KMS-11 (cell line): ENCODE data around the gene CLEC18A.
"Not testable (repeated sequence)": the region's sequence is repeated elsewhere in the genome, so short reads cannot be mapped to it uniquely, and the experiment has no call there.

Source experiments
- H2AFZ ChIP-seq: fragments of 200-600 bp; sonication (generic); 2 replicates; pipeline ENCODE4 v1.6.1; 2016; ENCODE audit warnings: antibody characterized with exemption, mixed run types, low read depth
- H3K27ac ChIP-seq: fragments of 200-600 bp; sonication (generic); 2 replicates; pipeline ENCODE4 v1.6.1; 2016; ENCODE audit warnings: mild to moderate bottlenecking, mixed run types
- H3K27me3 ChIP-seq: fragments of 200-600 bp; sonication (generic); 2 replicates; pipeline ENCODE4 v1.6.1; 2017; ENCODE audit warnings: mild to moderate bottlenecking, low read depth, mixed run types, moderate library complexity; ENCODE audit not compliant: insufficient read depth
- H3K36me3 ChIP-seq: fragments of 200-600 bp; sonication (generic); 2 replicates; pipeline ENCODE4 v1.6.1; 2017; ENCODE audit warnings: mild to moderate bottlenecking, mixed run types; ENCODE audit not compliant: insufficient read depth
- H3K4me1 ChIP-seq: fragments of 200-600 bp; sonication (generic); 2 replicates; pipeline ENCODE4 v1.6.1; 2016; ENCODE audit warnings: mild to moderate bottlenecking, low read depth, mixed run types; ENCODE audit not compliant: poor library complexity, severe bottlenecking
- H3K4me2 ChIP-seq: fragments of 200-600 bp; sonication (generic); 2 replicates; pipeline ENCODE4 v1.7.0; 2016; ENCODE audit warnings: mild to moderate bottlenecking, mixed run types
- H3K4me3 ChIP-seq: fragments of 200-600 bp; sonication (generic); IDR thresholded peaks from 2 replicates; pipeline ENCODE4 v1.6.1; 2017; ENCODE audit warnings: low read depth, low read length, mixed read lengths; ENCODE audit not compliant: insufficient read depth
- H3K79me2 ChIP-seq: fragments of 200-600 bp; sonication (generic); 2 replicates; pipeline ENCODE4 v1.6.1; 2016; ENCODE audit warnings: low read depth, mixed run types; ENCODE audit not compliant: insufficient read depth
- H3K9ac ChIP-seq: fragments of 200-600 bp; sonication (generic); 2 replicates; pipeline ENCODE4 v1.6.1; 2016; ENCODE audit warnings: mild to moderate bottlenecking, mixed run types
- H4K20me1 ChIP-seq: fragments of 200-600 bp; sonication (generic); 2 replicates; pipeline ENCODE4 v1.6.1; 2016; ENCODE audit warnings: mild to moderate bottlenecking, mixed run types; ENCODE audit not compliant: insufficient read depth
- TF ChIP-seq, protein P1 (sequence below): fragments of 200-600 bp; sonication (generic); conservative IDR thresholded peaks from 2 replicates; pipeline ENCODE4 v1.6.1; 2017; ENCODE audit warnings: low read depth, mild to moderate bottlenecking, antibody characterized with exemption, low read length, moderate library complexity, mixed read lengths

The CLEC18A gene

DNA sequence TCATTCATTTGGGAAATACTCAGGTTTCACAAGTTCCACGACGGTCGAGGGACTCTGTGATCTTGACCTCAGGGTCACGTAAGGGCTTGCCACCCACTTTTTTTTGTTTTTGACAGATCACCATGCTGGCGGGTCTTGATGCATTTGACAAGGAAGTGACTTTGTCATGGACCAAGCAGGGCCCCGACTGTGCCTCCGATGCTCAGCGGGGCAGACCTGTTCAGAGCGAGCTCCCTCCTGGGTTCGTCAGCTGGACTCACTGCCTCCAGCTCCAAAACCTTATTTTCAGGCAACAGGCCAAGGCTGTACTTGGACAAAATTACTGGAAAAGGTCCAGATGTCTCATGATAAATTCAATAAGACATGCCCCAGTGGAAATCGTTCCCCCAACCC, 9.0 kb upstream of the CLEC18A start:
- no peaks in the 10 kb centered on the region for H3K79me2 ChIP-seq
- H2AFZ ChIP-seq, result no peak overlapping the region
- TF ChIP-seq, protein P1, sequence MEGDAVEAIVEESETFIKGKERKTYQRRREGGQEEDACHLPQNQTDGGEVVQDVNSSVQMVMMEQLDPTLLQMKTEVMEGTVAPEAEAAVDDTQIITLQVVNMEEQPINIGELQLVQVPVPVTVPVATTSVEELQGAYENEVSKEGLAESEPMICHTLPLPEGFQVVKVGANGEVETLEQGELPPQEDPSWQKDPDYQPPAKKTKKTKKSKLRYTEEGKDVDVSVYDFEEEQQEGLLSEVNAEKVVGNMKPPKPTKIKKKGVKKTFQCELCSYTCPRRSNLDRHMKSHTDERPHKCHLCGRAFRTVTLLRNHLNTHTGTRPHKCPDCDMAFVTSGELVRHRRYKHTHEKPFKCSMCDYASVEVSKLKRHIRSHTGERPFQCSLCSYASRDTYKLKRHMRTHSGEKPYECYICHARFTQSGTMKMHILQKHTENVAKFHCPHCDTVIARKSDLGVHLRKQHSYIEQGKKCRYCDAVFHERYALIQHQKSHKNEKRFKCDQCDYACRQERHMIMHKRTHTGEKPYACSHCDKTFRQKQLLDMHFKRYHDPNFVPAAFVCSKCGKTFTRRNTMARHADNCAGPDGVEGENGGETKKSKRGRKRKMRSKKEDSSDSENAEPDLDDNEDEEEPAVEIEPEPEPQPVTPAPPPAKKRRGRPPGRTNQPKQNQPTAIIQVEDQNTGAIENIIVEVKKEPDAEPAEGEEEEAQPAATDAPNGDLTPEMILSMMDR, result no peak
- no peak overlapping the region for H3K9ac ChIP-seq
- H4K20me1 ChIP-seq, result no peaks in the 10 kb centered on the region
- no peaks in the 10 kb centered on the region for H3K27me3 ChIP-seq
- H3K27ac ChIP-seq, result no peak overlapping the region
- no peak overlapping the region for H3K4me2 ChIP-seq
- no peak overlapping the region for H3K4me3 ChIP-seq
- no peaks in the 10 kb centered on the region for H3K36me3 ChIP-seq
- H3K4me1 ChIP-seq, result no peaks in the 10 kb centered on the region

DNA sequence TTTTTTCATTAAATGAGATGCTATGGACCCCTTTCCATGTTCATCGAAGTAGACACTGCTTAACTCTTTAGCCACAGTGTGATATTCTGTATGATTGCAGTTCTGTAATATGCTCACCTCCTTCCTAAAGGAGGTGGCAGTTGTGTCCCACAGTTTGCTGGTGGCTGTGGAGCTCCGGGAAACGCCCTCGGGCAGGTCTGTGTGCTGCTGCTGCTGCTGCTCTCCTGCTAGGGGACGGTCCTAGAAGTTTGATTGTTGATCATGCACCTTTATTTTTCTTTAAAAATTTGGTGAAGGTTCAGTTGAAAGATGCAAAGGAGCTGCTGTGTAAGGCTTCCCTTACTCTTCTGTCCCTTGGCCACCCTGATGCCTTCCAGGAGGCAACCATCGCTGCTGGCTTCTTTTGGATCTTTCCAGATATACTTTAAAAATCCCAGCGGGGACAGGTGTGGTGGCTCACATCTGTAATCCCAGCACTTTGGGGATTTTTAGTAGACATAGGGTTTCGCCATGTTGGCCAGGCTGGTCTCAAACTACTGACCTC, 8.4 kb upstream of the CLEC18A start:
- Histone ChIP-seq H3K36me3 (no peaks in the 10 kb centered on the region), H3K4me3 (no peak overlapping the region), H4K20me1 (no peaks in the 10 kb centered on the region), H3K27me3 (no peaks in the 10 kb centered on the region), H3K9ac (no peak overlapping the region), H3K4me1 (no peaks in the 10 kb centered on the region), H3K27ac (no peak overlapping the region), H3K4me2 (no peak overlapping the region), H2AFZ (no peak overlapping the region), H3K79me2 (no peaks in the 10 kb centered on the region)
- TF ChIP-seq, protein P1, result no peak

DNA sequence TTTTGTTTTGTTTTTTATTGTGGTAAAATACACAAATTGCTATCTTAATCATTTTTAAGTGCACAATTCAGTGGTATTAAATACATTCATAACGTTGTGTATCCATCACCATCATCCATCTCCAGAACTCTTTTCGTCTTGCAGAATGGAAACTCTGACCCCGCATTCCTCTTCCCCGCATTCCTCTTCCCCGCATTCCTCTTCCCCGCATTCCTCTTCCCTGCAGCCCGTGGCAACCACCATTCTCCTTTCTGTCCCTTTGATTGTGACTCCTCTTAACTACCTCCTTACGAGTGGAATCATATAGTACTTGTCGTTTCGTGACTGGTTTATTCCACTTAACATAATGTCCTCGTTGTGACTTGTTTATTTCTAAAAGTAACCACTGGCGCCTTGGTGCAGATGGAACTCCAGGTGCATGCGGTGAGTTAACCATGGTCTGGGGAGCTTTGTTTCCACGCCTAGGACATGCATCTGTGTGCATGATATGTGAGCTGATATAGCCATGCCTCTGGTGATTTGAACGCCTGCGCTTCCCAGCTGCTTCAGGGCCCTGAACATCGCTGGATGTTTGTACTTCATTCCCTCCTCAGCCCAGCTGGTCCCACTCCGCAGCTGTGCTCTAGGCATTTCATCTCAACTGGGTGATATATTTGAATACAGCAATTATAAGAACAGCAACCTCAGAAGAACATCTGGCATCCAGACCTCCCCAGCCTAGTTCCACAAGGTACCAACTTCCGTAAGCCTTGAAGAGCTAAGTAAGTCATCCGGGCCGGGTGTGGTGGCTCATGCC, 7.7 kb upstream of the CLEC18A start:
- H3K36me3 ChIP-seq, H3K27me3 ChIP-seq, H4K20me1 ChIP-seq, H3K4me3 ChIP-seq, H3K79me2 ChIP-seq, H3K27ac ChIP-seq, H2AFZ ChIP-seq, H3K9ac ChIP-seq, H3K4me1 ChIP-seq, H3K4me2 ChIP-seq: not testable (repeated sequence)

DNA sequence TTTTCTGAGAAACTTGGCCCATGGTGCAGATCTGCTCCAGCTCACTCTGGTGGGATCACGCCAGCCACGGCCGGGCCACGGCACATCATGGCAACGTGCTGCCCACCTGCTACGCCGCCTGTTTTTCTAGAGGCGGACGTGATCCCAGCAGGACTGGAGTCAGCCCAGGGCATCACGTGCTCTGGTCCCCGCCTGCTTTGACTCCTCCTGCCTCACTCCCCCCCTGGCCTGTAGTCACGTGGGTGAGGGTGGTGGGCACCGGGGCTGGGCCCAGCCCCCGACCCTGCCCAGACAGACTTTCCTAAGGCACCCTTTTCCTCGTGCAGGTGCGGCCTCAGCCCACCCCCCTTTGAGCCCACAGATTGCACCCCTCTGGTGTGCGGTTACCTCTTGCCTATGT, 723 bp upstream of the CLEC18A start:
- H3K9ac ChIP-seq, H3K4me3 ChIP-seq, H3K27ac ChIP-seq, H3K36me3 ChIP-seq, H4K20me1 ChIP-seq, H3K79me2 ChIP-seq, H3K27me3 ChIP-seq, H3K4me1 ChIP-seq, H2AFZ ChIP-seq, H3K4me2 ChIP-seq: not testable (repeated sequence)

DNA sequence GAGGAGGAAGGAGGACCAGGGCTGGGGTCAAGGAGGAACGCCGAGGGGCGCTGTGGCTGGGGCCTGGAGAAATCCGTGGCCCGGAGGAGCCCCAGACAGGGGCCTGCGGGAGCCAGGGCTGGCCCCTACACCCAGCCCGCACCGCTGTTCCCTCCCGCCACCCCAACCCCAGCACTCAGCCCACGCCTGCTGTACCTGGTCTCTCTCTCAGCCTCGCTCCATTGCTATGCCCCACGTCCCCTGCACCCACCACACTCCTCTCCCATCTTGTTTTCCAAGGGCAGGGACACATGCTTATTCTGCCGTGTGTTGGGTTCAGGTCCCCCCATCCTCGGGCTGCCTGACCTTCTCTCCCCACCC, 518 bp downstream of the CLEC18A start:
- H3K4me3 ChIP-seq, H3K27ac ChIP-seq, H3K4me2 ChIP-seq, H4K20me1 ChIP-seq, H3K36me3 ChIP-seq, H3K4me1 ChIP-seq, H3K27me3 ChIP-seq, H2AFZ ChIP-seq, H3K9ac ChIP-seq, H3K79me2 ChIP-seq: not testable (repeated sequence)

DNA sequence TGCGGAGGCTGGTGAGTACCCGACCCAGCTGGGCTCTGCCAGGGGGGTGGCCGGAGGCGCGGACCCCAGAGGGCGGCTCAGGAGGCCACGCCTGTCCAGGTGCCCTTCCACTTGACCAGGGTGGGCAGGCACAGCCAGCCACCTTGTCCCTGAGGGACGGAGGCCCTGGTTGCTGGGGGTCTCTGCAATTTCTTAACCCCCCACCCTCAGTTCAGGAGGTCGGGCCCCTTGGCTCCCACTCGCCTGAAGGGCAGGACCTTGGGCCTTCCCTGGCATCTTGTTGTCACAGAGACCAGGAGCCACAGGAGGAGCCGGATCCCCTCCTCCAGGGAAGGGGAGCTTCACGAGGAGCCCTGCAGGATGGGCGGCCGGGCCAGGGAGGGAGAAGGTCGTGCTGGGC, 982 bp downstream of the CLEC18A start:
- not testable (repeated sequence) for H3K79me2 ChIP-seq

DNA sequence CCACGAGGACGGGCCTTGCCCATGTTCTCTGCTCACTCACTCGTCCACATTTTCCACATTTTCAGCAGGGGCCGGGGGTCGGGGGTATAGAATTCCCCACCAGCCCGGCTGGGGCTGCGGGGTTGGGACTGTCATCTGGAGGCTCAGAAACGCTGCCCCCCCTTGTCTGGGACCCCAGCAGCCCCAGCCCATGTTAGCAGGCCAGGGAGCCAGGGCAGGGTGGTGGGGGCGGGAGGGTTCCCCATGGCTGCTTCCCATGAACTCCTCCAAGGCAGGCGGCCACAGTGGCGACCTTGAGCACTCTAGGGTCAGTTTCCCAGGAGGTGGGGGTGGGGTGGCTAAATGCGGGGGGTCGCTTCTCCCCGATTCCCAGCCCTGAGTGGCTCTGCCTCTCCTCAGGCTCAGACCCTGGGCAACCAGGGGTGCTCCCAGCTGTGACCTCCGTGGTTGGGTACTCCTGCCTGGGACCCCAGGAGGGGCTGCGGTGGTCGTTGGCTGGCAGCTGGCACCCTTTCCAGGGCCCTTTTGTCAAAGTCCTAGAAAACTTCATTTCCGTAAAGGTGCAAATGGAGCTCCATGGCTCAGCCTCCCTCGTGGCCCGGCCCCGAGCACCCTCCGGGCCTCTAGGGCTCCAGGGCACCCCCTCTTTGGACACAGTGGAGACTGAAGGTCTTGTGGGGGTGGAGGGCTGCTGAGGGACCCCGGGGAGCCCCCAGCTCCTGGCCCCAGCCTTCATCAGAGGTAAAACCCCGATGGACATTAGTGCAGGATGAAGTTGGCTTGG, 1.6 kb downstream of the CLEC18A start:
- not testable (repeated sequence) for H3K27me3 ChIP-seq, H4K20me1 ChIP-seq, H3K9ac ChIP-seq, H3K4me1 ChIP-seq, H3K79me2 ChIP-seq, H3K27ac ChIP-seq, H3K4me2 ChIP-seq, H2AFZ ChIP-seq, H3K4me3 ChIP-seq, H3K36me3 ChIP-seq

More for the DNA sequence above, 982 bp downstream of the CLEC18A start:
- not testable (repeated sequence) for H4K20me1 ChIP-seq, H2AFZ ChIP-seq, H3K9ac ChIP-seq, H3K27ac ChIP-seq, H3K4me2 ChIP-seq, H3K36me3 ChIP-seq, H3K27me3 ChIP-seq, H3K4me1 ChIP-seq, H3K4me3 ChIP-seq

DNA sequence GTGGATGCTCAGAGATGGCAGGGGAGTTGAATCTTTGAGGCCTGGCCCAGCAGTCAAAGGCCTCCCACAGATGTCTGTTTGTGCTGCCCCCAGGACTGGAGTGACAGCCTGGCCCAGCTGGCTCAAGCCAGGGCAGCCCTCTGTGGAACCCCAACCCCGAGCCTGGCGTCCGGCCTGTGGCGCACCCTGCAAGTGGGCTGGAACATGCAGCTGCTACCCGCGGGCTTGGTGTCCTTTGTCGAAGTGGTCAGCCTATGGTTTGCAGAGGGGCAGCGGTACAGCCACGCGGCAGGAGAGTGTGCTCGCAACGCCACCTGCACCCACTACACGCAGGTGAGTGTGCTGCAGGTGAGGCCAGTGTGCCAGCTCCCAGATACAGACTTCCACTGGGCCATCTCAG, 3.1 kb downstream of the CLEC18A start:
- H4K20me1 ChIP-seq, H3K27me3 ChIP-seq, H3K4me1 ChIP-seq, H3K27ac ChIP-seq, H3K79me2 ChIP-seq, H3K4me3 ChIP-seq, H2AFZ ChIP-seq, H3K4me2 ChIP-seq, H3K36me3 ChIP-seq, H3K9ac ChIP-seq: not testable (repeated sequence)
